ENCODE results near the gene CAP2. TPM values are rescaled to one million over a fixed set of nuclear protein-coding genes. Genes with fewer than 3 reads are reported as not detected.

The CAP2 gene
- total and polyA plus RNA-seq, 5 experiments from 2014 or later = not detected

Other genes with a start within 250 kb of the CAP2 start
- not detected for gene RBM24, start 112.2 kb upstream of the CAP2 start, total RNA-seq
- not detected for gene RBM24, start 112.2 kb upstream of the CAP2 start, polyA plus RNA-seq
- 10 to 100 TPM; 22.2 to 24.6 TPM for gene FAM8A1, start 206.7 kb downstream of the CAP2 start, total RNA-seq
- gene FAM8A1, start 206.7 kb downstream of the CAP2 start, polyA plus RNA-seq = 1 to 10 TPM; 4.8 to 5.6 (median 4.9) TPM